Measurements from ENCODE around the gene MRPS14. TPM values are rescaled to one million over a fixed set of nuclear protein-coding genes. Genes with fewer than 3 reads are reported as not detected.
A peak's percentile ranks its signal among the peaks of the same experiment; 100 is the strongest.
"Not testable (repeated sequence)": the region's sequence is repeated elsewhere in the genome, so short reads cannot be mapped to it uniquely, and the experiment has no call there.

MRPS14 gene
- 46.9 TPM for total RNA-seq

DNA sequence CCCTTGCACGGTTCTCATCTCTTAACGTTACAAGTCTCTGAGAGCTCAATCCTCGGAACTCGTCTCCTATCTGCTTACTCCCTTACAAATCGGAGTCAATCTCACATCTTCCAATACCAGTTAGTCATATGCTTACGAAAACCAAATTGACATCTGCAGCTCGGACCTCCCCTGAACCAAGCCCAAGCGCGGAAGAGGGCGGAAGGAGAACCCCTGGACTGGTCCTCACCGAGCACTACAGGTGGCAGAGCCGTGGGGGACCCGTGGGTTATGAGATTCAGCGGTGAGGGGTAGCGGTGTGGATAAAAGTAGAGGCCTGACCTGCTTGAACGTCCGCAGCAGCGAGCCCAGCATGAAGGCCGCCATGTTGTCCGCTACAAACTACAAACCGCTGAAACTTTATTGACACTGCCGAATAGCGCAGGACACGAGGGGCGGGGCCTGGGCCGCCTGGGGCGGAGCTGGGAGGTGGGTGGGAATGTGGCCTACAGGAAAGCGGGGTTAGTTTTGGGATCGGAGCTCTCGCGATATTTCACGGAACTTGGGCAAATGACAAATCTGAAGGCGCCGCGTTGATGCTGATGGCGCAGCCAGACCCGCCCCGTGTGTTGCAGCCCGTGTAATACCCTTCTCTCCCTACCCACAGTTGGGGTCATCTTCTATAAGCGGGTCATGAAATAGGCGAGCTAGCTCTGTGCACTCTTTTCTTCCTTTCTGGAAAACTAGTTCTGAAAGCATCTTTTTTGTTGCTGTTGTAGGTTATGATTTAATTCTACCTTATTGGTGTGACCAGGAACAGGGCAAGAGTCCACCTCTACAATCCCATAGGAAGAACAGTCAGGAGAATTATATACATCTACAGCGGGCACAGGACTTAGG is at the start of gene MRPS14:
TSS of gene MRPS14 (minus strand) at position 383 of the 879 bp plus-strand sequence. CDS start at position 366, 17 bp downstream.
- FAIRE-seq: no peak
- peak; percentile 77 to 93 for DNase-seq (ENCODE audit: low spot score in 2 of 2)

DNA sequence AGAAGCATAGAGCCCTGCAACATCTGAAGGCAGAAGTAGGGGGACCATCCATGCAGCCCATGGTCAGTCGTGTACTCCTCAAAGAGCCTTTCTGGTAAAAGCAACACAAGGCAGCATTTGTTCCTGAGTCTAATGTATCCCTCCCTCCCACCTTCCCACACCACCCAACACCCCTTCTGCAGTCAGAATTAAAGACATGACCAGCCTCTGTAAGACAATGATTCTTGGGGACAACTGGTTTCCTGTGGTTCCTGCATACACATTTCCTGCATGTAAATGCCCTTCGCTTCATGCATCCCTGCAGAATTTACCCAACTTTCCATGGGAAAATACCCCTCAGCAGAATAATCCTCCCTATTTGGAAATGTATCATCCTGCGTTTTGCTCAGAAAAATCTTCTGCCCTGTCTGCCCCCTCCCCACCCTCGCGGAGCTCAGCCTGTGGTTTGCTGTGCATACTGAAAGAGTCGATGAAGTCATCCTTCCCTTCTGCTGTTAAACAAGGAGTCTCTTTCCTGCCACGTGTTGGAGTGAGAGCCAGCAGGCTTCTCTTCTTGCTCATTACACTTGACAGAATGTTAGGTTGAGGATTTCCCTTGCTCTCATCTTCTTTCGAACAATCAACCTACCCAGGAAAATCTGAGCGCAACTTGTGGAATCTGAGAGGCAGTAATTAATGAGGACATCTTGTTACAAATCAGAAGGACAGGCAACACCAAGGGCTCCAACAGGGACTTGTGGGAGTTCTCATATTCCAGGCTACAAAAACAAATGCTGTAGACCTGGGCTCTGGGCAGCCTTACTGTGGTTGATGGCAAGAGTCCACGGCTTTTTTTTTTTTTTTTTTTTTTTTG is 49.1 kb upstream of the MRPS14 start:
- FAIRE-seq (no peak), DNase-seq (ENCODE audit: low spot score in 2 of 2) (peak in 1 of 2 donors; percentile 56)

DNA sequence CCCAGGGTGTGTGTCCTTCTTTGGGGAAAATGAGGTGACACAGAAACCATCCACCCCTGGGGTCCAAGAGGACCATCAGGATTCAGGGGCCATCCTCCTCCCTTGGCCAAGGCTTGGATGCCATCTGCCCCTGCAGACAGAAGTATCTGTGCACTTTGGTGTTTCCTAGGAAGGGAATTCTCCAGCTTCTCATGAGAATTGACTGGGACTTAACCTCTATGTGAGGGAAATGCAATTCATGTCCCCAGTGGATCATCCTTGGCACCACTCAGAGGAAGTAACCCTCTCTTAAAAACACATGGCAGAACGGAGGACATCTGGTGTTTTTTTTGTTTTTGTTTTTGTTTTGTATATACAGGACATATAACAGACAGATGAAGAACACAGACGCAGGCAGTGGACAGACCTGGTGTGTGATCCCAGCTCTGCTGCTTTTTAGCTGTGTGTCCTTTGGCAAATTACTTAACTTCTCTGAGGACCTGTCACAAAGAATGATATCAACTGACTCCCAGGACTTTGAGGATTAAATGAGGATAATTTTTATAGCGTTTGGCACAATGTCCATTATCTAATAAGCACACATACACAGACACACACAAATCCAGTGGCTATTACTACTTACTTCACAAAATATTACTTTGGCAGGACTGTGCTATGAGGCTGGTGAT is 48.2 kb upstream of the MRPS14 start:
- DNase-seq (ENCODE audit: low spot score in 2 of 2) (no peak), FAIRE-seq (no peak)

DNA sequence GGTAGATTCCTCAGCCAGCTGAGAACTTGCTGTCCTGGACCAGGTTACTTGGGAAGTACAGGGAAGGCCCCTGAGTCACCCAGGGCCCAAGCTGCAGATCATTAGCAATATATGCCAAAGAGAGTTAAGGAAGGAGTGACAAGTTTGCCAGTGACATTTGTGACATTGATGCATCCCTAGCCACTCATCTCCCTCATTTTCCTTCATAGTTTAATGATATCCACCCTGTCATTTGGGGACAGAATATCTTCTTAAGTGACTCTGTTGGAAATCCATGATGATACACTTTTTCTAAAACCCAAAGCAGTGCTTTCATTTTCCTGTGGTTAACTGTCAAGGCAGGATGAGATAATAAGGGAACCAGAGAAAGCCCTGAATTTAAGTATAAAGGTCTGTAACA is 47.6 kb upstream of the MRPS14 start:
- no peak for DNase-seq (ENCODE audit: low spot score in 2 of 2)
- no peak for FAIRE-seq

DNA sequence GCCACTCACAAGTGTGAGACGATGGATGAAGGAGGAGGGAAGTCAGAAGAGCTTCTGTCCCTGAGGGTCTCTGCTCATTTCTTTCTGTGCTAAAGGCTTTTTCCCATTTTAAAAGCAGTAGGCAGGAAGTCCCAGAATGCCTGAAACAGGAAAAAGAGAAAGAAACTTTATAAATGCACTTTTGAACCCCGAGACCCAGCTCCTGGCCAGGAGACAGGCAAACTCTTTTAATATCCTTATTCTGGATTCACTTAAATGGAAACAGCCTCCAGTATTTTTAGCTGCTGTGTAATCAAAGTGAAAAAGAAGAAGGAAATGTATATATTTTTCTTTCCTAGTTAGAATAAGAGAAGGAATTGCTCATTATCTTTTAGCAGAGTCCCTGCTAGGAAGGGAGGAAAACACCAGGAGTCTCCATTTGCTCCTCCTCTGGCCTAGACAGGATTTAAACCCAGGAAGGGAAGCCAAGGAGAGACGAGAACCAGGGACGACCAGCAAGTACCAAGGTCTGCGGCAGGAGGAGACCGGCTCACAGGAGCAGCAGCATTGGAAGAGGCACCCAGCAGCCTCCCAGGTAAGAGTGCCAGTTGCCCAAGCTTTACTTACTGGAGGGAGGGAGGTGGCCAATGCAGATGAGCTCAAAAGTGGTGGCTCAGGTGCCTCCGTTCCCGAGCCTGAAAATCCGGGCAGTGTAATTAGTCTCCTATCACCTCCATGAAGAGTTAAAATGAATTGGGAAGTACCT is 44.3 kb upstream of the MRPS14 start, which contains the start of gene TNN:
TSS of gene TNN (plus strand) at position 472 of the 745 bp plus-strand sequence. CDS start 9,586 bp downstream, outside the sequence.
- FAIRE-seq: no peak

DNA sequence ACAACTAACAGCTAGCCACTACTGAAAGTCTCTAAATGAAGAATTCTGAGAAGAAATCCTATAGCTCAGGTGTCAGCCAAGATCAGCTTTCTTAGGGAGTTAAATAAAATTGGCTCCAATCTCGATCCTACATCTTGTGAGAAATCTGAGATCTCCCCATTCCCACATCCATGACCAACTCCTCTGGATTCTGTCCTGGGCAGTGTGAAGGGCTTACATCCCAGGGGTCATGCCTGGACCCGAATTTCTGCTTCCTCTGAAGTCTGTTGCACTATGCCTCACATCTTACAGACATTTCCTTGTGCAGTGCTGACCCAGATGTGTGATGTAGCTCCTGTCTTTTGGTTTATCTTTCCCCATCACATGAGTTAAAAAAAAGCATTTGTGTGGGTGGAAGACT is 39.6 kb upstream of the MRPS14 start:
- no peak for FAIRE-seq
- no peak for DNase-seq (ENCODE audit: low spot score in 2 of 2)

More for the DNA sequence above, 44.3 kb upstream of the MRPS14 start, which contains the start of gene TNN:
- DNase-seq (ENCODE audit: low spot score in 2 of 2): no peak

DNA sequence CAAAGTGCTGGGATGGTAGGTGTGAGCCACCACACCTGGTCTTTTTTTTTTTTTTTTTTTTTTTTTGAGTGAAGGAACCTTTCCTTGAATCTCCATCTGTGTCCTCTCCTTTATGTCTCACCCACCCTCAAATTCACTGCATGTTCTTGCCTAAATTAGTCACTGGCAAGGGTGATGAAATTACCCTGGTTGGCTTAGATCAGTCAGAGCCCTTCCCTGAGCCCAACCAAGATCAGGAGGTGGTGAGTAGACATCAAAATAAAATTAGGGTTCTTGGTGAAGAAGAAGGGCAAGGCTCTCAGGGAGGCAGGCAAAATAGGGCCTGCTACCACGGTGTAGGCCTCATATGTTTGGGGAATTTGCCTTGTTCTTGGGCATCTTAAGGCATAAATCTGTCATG is 39.1 kb upstream of the MRPS14 start:
- no peak for DNase-seq (ENCODE audit: low spot score in 2 of 2)
- no peak for FAIRE-seq

DNA sequence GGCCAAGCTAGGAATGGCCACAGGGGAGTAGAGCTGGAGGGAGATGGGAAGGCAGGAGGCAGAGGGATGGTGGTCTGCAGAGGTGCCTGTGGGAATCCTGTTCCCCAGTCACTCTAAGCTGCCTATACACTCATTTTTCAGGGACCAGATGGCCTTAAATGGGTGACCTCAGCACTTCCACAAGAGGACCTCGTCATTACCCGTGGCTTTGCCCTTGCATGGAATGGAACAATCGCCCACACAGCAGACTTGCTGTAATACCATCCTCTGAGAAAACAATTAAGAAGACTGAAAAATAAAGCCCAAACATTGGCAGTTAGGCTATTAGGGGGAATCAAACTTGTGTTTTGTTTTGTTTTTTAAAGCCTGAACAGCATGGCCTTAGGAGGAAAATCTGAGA is 31.5 kb upstream of the MRPS14 start:
- no peak for FAIRE-seq
- no peak for DNase-seq (ENCODE audit: low spot score in 2 of 2)

DNA sequence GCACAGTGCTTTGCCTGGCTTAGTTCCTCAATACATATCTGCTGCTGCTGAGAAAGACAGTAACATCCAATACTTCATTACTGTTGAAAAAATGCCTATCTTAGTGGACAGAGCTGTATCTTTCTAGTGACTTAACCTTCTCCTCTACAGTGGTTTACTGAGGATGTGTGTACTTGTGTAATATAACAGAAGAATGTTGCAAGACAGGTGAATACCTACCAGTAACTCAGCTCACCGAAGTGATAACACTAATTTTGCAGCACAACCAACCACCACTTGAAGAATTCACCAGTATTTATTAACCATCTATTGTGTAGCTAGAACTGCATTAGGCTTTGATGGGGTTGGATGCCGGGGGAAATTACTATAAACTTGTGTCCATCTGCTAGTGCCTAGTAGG is 27.8 kb upstream of the MRPS14 start:
- DNase-seq (ENCODE audit: low spot score in 2 of 2) (no peak), FAIRE-seq (no peak)

DNA sequence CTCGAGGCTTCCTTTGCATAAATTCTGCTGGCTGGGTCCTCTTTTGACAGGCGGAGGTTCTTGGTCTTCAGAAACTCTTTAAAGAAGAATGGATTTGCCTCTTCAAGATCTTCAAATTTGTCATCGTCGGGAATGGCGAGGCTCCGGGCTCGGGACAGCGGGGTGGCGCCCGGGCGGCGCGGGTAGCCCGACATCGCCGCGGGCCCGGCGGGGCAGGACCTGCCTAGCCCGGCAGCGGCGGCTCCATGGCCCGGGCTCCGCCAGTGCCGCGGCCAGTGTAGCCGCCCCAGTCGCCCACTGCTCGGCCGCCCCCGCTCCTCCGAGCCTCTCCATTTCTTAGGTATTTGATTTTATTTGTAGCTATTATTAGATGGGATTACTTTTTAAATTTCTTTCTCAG is 22.3 kb upstream of the MRPS14 start:
- no peak for DNase-seq (ENCODE audit: low spot score in 2 of 2)
- no peak for FAIRE-seq

DNA sequence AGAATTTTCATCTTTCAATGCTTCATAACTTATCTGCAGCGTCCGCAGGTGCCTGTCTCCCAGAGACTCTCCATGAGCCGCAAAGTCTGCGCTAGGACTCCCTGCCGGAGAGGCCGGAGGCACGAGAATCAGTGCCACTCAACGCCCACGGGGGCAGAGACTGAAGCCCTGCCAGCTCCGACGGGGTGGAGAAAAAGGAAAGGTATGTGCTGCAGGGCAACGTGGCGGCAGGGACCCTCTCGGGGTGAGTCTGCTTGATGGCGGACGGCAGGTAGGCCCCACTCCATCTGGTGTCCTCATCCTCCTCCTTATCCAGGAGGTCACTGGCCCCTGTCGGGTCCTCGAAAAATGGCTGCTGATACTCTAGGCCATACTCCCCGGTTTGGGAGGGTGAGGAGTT is 21.9 kb upstream of the MRPS14 start:
- no peak for FAIRE-seq

DNA sequence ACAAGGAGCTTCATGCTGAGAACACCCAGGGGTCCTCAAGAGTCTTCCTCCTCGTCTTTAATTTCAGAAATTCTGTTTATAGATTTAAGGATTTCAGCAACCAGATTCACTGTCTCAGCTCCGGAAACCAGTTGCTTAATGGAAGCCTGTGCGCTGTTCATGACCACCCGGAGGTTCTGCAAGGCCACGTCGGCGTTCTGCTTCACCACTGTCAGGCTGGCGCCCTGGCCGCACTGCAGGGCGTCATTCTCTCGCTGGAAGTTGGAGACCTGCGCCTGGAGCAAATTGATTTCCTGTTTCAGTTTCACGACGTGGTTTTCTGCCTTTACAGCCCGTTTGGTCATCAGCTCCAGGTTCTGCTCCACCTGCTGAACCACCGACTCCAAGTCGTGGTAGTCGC is 21.4 kb upstream of the MRPS14 start:
- not testable (repeated sequence) for FAIRE-seq; DNase-seq (ENCODE audit: low spot score in 2 of 2)

More for the DNA sequence above, 21.9 kb upstream of the MRPS14 start:
- no peak for DNase-seq (ENCODE audit: low spot score in 2 of 2)

DNA sequence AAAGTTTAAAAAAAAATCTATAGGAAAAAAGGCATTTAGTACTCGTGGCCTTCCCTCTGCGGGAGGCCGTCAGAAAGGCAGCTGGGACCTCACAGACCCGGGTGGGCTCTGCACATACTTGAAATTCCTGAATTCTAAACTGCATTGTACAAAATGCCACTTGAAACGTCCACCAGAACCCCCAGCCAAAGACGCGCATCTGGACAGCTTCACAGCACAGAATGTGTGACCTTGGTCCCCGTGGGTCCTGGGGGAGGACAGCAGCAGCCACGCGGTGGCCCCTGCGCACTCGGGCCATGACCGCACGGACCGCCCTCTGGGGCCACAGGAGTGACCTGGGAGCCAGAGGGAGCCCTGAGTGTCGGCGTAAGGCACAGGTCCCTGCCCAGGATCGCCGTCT is 20.6 kb upstream of the MRPS14 start:
- no peak for DNase-seq (ENCODE audit: low spot score in 2 of 2)
- FAIRE-seq: no peak

DNA sequence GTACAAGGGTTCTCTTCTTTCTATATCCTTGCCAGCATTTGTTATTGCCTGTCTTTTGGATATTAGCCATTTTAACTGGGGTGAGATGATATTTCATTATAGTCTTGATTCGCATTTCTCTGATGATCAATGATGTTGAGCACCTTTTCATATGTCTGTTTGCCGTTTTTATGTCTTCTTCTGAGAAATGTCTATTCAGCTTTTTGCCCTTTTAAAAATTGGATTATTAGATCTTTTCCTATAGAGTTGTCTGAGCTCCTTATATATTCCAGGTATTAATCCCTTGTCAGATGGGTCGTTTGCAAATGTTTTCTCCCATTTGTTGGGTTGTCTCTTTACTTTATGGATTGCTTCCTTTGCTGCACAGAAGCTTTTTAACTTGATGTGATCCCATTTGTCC is 19.4 kb upstream of the MRPS14 start:
- DNase-seq (ENCODE audit: low spot score in 2 of 2): no peak
- FAIRE-seq: no peak

DNA sequence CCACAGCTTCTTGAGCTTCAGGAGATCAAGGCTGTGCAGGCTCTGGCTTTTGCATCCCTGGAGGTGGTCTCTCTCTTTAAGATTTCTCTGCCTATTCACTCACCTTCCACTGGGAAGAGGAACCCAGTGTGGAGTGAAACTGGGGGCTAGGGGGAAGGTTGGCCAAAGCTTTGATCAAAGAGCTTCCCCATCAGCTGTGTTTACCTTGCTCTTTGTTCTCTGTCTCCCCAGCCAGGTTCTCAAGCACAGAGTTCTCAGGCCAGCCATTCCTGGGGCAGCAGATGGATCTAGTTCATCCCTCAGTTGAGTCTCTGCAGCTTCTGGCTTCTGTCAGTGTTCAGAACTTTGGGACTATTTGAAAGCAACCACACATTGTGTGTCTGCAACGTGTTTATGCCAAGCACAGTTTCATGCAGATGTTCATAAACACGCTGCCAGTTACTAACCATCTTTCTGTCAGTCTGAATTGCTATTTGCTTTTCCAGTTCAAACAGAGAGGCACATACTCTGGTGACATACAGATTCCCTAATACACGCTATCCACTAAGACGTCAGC is 17.2 kb upstream of the MRPS14 start:
- no peak for FAIRE-seq
- no peak for DNase-seq (ENCODE audit: low spot score in 2 of 2)

DNA sequence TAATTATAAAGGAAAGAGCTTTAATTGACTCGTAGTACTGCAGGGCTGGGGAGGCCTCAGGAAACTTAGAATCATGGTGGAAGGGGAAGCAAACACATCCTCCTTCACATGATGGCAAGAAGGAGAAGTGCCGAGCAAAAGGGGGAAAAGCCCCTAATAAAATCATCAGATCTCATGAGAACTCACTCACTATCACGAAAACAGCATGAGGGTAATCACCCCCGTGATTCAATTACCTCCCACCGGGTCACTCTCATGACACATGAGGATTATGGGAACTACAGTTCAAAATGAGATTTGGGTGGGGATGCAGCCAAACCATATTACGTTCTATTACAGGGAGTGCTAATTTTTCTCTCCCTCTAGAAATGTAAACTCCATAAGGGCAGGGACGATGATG is 14.2 kb upstream of the MRPS14 start:
- FAIRE-seq (no peak), DNase-seq (ENCODE audit: low spot score in 2 of 2) (no peak)

DNA sequence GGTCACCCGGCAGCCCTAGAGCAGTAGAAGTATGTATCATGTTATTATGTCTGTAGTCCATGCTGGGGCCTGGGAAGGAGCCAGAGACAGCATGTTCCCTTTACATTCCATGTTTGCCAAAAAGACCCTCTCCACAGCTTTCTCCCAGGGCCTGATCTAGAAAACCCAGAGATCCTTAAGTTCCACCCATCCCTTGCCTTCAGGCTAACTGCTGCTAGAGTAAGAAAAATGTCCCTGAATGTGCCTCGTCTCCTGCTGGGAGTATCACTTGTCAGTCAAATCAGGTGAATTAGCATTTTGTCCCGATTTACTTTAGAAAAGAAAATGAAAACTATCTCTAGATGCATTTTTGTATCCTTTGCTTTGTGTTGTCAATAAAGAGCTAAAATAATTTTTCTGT is 13.3 kb upstream of the MRPS14 start:
- no peak for FAIRE-seq
- no peak for DNase-seq (ENCODE audit: low spot score in 2 of 2)

DNA sequence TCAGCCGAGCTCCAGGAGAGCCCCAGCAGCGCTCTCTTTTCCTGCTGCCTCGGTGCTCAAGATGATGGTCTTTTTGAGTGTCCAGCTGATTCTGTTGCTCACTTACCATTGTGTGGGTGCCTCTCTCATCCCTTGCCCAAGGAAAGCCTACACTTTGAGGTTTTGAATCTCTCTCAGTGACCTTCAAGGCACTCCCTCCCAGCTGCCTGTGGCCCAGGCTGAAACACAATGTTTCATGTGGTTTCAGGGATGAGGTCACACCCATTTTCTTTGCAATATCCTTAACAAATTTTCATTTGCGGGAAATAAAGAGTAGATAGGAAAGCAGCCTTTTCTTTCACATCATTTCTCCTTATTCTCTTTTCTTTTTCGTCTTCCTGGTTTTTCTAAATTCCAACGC is 12.6 kb upstream of the MRPS14 start:
- DNase-seq (ENCODE audit: low spot score in 2 of 2) (no peak), FAIRE-seq (no peak)

DNA sequence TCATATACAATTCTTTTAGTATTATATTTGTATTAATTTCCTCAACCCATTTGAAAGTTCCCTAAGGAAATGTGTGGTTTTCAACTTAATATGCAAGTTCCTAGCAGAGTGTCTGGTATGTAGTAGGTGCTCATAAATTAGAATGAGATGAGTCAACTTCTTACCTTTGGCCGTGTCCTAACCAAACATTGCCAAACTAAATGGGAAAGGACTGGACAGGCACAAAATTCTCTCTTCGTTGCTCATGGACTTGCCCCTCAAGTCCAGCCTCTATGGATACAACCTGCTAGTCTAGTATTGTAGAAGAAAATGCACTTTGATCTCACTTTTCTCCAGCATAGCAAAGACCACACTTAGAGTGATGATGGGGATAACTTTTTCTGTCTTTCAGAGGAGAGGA is 11.6 kb upstream of the MRPS14 start:
- FAIRE-seq: no peak
- no peak for DNase-seq (ENCODE audit: low spot score in 2 of 2)

DNA sequence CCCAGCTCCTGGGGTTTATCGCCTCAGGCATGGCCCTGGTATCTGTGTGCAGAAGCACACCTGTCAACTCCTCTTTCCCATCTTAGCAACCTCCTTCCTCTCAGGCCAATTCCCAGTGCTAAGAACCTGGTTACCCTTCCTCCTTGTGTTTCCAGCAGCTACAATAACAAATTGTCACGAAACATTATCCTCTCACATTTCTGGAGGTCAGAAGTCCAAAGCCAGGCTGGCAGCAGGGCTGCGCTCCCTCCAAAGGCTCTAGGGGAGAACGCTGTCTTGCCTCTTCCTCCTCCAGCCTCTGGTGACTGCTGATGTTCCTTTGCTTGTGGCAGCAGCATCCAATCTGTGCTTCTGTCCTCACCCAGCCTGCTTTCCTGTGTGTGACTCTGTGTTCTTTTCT is 10.7 kb upstream of the MRPS14 start:
- no peak for DNase-seq (ENCODE audit: low spot score in 2 of 2)
- FAIRE-seq: no peak

Data from frontal cortex (tissue), 4 donors.